AG08395 (cell line): ENCODE data around the gene FRMPD4.
"Not testable (repeated sequence)": the region's sequence is repeated elsewhere in the genome, so short reads cannot be mapped to it uniquely, and the experiment has no call there.

ENCODE experiments used
- DNase-seq: peaks from one replicate; pipeline ENCODE4 v3.0.0; 2012; ENCODE audit warnings: mixed read lengths, low spot score

The FRMPD4 gene

DNA sequence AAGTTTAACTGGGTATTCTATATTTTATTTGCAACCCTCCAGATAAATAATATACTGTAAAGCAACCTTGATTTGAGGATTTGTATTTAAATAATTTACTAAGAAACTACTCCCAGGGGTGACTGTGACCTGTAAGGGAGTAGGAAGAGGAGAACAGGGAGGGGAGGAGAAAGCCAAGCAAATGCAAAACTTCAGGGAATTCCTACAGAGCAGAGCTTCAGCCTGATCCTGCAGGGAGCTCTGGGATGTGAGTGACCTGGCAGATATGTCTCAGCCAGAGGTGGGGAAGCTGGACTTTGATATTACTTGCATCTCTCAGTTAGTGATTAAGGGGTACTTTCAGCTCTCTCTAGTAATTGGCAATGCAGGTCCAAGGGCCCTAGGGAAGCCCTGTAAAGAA lies 302.0 kb downstream of the FRMPD4 start:
- DNase-seq: no peak

DNA sequence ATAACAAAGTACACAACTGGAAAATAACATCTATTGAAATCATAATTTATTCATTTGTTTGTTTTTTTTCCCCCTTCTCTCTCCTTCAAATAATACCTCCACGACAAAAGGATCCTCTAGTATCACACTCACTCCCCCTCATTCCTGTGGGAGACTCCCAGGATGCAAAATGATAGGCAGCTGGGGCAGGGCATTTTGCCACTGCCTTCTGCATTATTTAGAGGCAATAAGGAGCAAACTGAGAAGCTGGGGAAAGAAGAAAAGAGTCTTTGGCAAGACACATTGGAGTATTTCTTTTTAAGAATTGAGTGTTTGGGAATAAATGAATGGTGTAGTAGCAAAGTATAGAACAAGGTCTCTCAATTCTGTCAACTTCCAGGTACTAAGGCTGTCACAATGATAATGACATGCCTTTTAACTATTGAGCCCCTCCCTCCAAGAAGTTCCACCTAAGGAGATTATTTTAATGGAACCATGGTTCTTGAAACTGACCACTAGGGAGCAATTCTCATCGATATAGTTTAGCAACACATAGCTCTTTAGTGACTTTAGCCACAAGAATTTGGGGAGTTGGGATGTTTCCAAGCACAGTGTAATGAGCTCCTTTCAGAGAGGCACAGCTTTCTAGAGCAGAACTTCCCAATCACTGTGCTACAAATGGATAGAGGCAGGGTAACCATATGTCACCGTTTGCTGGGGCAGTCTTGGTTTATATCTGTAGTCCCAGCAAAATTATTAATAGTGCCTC lies 303.3 kb downstream of the FRMPD4 start:
- DNase-seq: peak; percentile 63

DNA sequence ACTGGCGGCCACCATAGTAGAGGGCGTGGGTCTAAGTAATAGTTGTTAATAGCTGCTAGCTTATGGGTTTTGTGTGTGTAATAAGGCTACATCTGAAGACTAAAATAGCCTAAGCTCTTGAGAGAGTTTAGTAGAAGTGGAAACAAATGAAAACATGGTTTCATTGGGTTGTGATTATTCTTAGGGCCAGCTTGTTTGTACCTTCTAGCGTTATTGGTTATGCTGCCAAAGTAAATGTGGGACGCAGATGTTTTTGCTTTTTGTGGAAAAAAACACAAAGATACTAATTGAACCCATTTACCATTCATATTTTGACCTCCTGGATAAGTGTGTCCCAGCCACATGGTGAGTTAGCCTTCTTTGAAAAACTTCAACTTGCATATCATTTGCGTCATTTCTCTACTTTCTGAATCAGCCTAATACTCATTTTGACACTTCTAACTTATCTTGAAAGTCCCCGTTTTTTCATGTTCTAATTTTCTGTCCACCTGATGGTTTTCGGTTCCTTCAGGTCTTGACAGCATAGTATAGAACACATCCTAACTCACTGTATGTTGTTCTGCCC lies 305.3 kb downstream of the FRMPD4 start:
- DNase-seq: no peak

DNA sequence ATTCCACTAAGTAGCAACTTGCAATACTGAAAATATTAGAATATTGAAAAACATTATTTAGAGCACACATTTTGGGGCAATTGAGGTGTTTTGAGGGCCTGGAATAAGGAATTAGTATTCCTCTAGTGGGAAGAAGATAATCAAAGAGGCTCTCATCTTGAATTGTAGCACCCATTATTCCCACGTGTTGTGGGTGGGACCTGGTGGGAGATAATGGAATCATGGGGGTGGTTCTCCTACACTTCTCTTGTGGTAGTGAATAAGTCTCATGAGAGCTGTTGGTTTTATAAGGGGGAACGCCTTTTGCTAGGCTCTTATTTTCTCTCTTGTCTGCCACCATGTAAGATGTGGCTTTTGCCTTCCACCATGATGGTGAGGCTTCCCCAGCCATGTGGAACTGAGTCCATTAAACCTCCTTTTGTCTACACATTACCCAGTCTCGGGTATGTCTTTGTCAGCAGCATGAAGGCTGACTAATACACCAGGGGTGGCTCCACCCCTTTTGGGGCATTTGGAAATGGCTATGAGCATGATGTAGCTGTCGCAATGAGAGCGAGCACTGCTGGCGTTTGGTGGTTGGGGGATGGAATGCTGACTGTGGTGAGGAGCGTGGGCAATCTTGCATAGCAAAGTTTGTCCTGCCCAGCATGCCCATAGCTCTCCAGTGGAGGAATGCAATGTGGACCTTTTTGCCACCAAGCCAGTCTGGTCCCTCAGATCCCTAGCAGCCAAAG lies 308.2 kb downstream of the FRMPD4 start:
- DNase-seq: no peak

DNA sequence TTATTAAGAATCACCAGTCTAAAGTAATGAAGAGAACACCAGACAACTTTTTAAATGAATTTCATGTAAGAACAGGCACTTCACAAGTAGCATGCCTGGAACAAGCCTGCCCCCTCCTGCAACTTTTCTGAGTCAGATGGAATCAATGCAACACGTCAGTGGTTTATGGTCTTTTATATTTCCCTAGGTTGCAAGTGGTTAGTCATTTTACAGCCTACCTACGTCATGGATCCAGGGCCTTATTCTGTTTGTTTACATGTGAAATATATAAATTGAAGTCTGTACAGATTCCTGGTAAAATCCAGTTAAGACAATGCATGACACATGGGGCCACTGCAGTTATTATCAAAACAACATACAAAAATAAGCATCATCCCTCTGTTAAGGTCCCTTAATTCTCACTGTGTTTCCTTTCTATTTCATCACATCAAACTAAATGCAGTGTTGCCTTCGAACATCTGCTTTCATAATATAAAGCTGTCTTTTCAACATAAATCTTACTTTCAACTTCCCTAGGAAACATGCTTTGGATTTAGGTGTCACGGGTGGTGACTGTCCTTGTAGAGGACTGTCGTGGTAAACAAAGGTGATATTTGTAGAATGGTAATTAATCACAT lies 309.3 kb downstream of the FRMPD4 start:
- DNase-seq: peak; percentile 67

DNA sequence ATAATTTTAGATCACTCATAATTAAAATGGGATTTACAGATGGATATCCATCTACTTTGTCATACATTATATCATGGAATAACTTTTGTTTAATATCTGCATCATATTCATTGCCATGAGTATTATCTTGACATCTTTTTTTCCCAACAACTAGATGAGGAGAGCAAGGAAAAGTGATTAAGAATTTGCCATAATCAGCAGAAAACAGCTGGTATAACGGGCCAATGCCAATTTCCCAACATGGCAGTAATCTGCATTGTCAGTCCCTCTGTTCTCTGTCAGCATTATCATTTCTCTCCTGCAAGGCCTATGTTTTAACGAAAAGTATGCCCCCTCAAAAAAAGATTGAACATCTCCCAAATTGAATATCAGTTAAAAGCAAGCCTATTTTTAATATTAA lies 314.0 kb downstream of the FRMPD4 start:
- no peak for DNase-seq

DNA sequence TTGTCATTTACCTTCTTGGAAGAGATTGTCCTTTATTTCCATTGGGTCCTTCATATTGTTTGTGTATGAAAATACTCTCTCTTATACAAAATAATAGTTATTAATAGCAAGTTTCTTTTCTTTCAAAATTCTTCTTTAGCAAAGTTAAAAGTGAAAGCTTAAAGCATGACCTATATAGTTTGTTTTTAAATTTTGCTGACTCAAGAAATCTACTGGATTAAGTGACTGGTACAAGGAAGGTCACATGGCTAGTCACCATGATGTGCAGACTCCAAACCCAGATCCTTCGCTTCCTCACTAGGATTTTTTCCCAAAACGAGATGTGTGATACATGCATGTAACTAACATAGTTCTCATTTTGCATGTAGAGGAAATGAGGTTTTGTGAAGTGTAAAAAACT lies 322.7 kb downstream of the FRMPD4 start:
- DNase-seq: no peak

DNA sequence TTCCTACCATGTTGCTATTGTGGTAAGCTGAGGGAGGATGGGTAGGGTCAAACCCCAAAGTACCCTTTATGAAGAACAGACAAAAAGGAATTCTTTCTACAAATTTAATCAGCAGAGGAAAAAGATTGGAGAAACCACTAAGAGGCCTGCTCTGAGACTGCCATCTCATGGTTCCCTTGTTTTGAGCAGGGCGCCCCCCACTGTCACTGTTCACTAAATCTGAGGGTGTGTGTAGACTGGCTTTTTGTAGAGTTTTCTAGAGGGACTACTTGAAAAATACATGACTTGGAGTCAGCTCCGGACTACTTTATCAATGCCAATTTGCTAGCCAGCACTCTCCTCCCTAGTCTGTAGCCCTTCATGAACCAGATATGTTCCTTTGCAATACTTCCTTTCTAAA lies 324.8 kb downstream of the FRMPD4 start:
- no peak for DNase-seq

DNA sequence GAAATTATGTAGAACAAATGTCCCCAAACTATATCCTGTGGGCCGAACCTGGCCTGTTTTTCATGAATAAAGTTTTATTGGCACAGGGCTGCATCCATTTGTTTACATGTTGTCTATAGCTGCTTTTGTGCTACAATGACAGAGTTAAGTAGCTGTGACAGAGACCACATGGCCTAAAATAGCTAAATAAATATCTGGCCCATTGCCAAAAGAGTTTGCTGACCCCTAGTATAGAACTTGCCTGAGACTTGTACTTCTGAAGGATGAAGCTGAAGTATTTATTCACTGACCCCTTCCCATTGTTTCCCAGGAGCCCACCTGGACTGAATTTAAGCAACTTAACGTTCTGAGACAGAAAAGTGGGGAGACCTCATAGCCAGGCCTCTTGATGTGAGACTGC lies 325.6 kb downstream of the FRMPD4 start:
- no peak for DNase-seq

DNA sequence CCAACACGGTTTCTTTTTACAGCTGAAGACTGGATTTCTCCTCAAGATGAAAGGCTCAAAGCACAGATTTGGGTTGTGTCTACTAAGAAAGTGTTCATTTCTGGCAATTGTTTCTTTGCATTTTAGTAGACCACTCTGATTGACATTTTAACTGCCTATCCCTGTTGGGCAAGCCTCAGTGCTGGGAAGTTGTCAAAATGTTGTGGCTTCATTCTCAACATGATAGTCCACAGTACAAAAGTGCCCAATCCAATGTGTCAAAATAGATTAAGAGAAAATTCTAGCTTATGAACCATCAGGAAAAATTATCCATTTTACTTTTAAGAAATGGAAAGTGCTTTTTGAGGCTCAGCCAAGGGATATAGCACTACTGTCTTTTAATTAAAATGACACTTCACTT lies 329.0 kb downstream of the FRMPD4 start:
- no peak for DNase-seq

DNA sequence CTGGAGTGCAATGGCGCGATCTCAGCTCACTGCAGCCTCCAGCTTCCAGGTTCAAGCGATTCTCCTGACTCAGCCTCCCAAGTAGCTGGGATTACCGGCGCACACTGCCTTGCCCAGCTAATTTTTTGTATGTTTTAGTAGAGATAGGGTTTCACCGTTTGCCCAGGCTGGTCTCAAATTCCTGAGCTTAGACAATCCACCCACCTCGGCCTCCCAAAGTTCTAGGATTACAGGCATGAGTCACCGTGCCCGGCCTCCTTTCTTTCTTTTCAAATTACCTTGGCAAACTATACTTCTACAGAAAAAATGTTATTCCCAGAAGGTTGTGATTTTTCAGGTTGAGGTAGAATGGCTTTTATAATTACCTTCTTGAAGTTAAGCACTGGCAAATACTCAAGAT lies 331.0 kb downstream of the FRMPD4 start:
- no peak for DNase-seq

DNA sequence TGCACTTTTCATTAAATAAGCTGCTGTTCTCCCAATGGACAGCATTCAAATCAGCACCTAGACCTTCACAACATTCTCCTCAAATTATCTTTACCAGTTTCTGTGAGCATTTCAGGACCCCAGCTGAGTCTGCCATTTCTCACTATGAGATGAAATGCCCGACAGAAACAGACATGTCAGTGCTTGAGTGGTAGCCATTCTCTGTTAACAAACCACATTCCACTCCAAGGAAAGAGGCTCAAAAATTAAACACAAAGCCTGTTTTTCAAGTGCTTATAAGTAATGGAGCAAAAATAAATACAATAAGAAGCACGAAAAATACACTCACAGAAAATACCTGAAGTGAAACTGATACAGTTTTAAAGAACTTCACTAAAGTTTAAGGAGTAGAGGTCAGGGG lies 332.8 kb downstream of the FRMPD4 start:
- DNase-seq: no peak

DNA sequence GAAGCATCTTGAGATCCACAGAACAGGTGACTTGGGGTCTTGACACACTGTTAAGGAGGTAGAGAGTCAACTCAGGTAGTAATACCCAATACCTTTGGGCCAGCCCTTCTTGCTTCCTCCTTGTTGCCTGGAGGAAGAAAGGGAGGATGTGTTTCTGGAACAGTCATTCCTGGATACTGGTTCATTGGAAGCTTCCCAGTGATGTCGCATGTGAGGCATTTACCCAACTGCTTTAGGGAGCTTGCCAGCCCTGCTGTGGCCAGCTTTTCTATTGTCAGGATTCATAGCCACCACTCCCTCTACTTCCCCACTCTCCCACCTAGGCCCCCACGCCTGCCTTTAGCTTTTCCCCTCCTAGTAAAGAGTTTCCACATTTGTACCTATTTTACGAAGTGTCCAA lies 342.7 kb downstream of the FRMPD4 start:
- no peak for DNase-seq

DNA sequence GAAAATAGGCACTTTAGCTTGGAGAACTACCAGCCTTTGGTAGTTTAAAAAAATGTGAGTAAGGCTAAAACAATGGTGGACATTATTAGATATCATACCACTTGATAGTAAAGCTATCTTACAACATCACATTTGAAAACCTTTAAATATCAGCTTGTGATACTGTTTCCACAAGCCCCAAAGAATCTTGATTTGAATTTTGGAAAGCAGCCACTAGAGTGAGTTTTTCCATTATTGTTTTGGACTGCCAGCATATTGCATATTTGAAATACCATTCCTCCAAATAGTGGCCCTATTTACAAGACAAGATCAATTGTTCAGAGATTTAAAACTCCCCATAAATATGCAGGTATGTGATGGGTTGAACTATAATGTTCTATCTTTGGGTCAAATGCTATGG lies 349.9 kb downstream of the FRMPD4 start:
- no peak for DNase-seq

DNA sequence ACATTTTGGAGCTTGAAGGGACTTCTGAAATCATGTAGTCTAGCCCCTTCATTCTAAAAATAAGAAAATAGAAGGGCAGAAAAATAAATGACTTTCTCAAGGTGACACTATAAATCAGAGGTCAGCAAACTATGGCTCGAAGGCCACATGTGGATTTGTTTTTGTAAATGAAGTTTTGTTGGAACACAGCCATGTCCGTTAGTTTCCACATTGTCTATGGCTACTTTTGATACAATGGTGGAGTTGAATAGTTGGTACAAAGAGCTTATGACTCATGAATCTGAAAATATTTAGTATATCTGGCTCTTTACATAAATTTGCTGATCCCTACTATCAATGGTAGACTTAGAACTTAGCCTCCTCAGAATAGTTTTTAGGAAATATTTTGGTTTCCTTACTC lies 350.5 kb downstream of the FRMPD4 start:
- no peak for DNase-seq

DNA sequence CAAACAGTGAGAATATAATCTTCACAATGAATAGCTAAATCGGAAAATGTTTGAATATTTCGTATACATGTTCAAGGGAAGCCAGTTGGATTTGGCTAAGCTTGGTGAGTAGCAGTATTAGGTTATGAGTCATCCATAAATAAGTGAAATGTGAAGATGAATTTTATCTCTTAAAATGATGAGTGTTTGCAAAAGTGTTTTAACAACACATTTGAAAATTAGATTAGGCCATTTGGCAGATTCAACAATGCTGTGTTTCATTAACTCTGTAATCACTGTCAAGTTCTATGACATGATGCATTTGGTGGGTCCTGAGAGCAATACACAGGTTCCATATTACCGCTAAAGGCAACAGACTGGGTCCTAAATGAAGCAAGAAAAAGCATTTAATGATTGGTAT lies 351.1 kb downstream of the FRMPD4 start:
- DNase-seq: no peak

DNA sequence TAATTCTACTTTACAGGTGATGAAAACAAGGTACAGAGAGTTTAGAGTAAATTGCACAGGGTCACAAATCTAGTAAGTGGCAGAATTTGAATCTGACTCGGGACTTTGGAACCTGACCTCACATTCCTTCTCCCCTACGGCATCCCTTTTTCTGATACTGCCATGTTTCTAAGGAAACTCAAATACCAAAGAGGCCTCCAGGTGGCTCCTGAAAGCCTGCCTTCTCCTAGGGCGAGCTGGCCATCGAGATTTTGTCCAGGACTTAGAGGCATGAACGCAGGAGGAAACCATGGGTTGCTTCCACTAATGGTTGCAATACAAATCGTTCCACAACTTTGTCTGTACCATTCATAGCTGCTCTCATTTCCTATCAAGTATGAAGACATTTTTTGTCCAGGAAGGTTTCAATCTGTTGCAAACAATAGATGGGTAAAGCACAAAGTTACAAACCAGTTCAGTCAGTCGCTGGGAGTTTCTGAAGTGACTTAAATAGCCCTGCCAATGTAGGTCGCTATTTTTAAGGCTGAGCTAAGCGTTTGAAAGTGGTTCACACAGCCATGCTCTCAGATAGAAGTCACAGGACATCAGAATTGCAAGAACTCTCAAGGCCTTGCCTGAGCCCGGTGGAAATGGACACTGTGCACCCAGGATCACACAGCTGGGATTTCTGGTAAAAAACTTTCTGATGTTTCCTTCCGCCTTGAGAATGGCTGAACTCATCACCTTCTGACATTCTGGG lies 356.3 kb downstream of the FRMPD4 start:
- no peak for DNase-seq

DNA sequence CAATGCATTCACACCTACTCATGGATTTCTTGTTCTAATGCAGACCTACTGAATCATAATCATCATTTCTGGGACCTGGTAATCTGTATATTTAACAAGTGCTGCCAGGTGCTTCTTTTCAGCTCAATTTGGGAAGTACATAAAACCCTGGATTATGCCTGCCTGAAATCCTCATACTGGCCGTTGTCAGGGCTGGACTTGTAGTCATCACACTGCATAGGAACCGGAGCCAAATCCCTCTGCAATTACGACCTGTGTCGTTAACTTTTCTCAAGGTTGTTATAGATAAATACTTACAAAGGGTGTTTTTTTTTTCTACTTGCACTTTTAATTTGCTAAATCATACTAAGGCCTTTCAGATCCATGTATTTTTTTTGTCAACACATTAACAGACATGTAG lies 358.1 kb downstream of the FRMPD4 start:
- DNase-seq: no peak

DNA sequence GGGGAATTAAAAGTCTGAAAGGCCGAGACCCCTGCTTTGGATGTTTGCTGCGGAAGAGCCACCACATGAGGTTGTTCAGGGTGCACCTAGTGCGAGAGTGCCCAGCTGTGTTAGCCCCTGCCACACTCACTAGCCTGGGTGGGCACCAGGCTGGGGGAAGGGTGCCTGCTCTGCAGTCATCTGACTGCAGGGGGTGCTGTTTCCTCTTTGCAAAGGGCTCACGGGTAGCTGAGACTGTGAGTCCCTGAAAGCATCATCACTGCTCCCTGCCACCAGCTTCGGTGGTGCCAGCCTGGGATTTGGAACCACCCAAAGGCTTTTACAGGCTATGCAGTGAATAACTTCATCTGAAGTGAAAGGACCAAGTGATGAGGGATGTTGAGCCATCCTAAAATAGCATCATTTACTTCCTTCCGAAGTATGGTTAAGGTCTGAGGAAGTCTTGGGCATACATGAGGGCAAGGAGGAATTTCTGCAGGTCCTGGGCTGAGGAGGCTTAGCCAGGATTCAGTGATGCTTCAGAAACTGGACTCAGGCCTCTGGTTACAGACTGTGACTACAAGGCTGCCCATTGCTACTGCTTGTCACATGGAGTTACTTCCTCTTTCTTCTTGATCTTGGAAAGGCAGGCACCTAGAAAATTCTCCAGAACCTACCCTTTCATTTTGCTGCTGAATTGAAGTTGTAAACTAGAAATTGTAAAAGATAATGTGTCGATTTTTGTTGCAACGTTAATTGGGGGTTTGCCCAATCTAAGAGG lies 359.7 kb downstream of the FRMPD4 start:
- no peak for DNase-seq

DNA sequence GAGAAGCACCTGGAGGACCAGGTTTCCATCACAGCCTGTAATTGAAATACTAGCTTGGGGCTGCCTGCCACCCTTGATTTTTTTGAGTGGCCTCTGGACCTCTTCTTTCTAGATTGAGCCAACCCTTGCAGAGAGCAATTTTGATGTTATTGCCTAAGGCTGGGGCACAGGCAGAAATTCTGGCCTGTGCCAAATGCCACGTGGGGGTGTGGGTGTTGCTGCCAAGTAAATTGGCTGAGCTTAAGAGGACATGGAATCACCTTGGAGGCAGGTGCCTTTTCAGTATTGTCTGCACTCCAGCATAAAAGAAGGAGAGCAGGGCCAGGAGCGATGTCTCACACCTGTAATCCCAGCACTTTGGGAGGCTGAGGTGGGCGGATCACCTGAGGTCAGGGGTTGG lies 366.9 kb downstream of the FRMPD4 start:
- DNase-seq: no peak

DNA sequence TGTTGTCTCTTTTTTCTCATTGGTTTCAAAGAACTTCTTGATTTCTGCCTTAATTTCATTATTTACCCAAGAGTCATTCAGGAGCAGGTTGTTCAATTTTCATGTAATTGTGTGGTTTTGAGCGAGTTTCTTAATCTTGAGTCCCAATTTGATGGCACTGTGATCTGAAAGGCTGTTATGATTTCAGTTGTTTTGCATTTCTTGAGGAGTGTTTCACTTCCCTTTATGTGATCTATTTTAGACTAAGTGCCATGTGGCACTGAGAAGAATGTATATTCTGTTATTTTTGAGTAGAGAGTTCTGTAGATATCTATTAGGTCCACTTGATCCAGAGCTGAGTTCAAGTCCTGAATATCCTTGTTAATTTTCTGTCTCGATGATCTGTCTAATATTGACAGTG lies 377.1 kb downstream of the FRMPD4 start:
- not testable (repeated sequence) for DNase-seq

DNA sequence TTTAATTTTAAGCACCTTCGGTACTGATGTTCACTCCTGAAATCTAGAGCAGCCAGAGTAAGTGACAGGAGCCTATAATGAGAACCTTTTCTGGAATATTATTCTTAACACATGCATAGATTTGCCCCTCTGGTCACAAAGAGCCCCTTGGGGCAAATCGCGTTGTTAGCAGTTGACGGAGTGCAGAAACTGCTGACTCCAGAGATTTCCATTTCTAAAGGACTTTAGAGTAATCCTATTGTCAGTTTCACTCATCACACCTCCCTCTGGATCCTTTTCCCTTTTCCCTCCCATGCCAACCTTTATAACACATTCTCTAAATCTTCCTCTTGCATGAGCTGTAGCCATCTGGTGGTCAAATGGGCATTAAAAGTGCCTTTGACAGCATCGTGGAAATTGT lies 388.0 kb downstream of the FRMPD4 start:
- no peak for DNase-seq
